Kidney epithelial cell (primary cell): Measurements from ENCODE around the gene LGI4. TPM values are rescaled to one million over a fixed set of nuclear protein-coding genes. Genes with fewer than 3 reads are reported as not detected.

Experiments used
- DNase-seq: peaks from one replicate; pipeline ENCODE4 v3.0.0-alpha.2; 2010; ENCODE audit warnings: low read depth
- H3K27me3 ChIP-seq: 2 replicates; pipeline ENCODE4 v1.6.0; 2011; ENCODE audit warnings: low read length; ENCODE audit not compliant: control insufficient read depth, insufficient read depth
- H3K36me3 ChIP-seq: 2 replicates; pipeline ENCODE4 v1.5.1; 2011; ENCODE audit warnings: low read length; ENCODE audit not compliant: control insufficient read depth, insufficient read depth
- H3K4me3 ChIP-seq: 2 replicates; pipeline ENCODE4 v1.5.1; 2011; ENCODE audit warnings: low read depth, mild to moderate bottlenecking, control low read depth, low read length
- total RNA-seq: library from RNA; depleted of rRNA; stranded (reverse); fragments of >200 nt; gene quantifications from 2 replicates; pipeline ENCODE4 v1.2.3, GENCODE V29; 2015
- TF ChIP-seq, protein P1 (sequence below): IDR thresholded peaks from 2 replicates; pipeline ENCODE4 v1.5.1; 2011; ENCODE audit warnings: mild to moderate bottlenecking, moderate library complexity, low read length, control low read depth, inconsistent platforms; ENCODE audit not compliant: insufficient read depth, poor library complexity, severe bottlenecking

LGI4 gene
- total RNA-seq, 1 donor from 2014 or later: not detected

DNA sequence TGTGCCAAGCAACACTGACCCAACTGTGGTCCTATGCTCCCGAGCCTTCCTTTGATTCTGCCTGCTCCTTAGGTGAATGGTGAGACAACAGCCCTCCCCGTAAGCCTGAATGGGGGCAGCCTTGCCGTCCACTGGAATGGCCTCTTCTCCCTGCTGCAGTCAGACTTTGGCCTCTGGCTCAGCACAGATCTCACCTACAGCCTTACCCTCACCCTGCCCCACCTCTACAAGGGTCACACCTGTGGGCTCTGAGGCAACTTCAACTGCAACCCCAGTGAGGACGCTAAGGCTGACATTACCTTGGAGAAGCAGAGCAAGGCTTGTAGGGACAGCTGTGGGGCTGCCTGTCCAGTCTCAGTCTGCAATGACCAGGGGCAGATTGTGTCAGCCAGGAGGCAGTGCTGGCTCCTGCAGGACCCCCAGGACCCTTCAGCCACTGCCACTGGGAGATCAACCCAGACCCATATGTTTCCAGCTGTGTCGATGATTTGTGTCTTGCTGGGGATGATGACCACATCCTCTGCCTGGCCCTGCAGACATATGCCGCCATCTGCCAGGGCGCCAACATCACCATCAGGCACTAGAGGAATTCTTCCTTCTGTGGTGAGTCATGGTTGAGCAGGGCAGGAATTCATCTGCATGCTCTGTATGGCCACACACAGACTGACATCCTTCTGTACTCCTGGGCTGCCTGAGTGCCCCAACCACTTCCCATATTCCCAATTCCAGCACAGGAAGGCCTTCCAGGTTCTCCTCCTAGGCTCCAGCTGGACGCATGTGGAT, 46.5 kb downstream of the LGI4 start:
- peak; percentile 56 for DNase-seq
- H3K4me3 ChIP-seq: no peak overlapping the region
- H3K36me3 ChIP-seq: no peaks in the 10 kb centered on the region
- TF ChIP-seq, protein P1, sequence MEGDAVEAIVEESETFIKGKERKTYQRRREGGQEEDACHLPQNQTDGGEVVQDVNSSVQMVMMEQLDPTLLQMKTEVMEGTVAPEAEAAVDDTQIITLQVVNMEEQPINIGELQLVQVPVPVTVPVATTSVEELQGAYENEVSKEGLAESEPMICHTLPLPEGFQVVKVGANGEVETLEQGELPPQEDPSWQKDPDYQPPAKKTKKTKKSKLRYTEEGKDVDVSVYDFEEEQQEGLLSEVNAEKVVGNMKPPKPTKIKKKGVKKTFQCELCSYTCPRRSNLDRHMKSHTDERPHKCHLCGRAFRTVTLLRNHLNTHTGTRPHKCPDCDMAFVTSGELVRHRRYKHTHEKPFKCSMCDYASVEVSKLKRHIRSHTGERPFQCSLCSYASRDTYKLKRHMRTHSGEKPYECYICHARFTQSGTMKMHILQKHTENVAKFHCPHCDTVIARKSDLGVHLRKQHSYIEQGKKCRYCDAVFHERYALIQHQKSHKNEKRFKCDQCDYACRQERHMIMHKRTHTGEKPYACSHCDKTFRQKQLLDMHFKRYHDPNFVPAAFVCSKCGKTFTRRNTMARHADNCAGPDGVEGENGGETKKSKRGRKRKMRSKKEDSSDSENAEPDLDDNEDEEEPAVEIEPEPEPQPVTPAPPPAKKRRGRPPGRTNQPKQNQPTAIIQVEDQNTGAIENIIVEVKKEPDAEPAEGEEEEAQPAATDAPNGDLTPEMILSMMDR: no peak
- H3K27me3 ChIP-seq: peaks cover 10% of the 10 kb centered on the region

GRCh38 chr19:35087393-35087792, 47.5 kb downstream of the LGI4 start:
- no peak for DNase-seq
- H3K27me3 ChIP-seq: peaks cover 10% of the 10 kb centered on the region
- H3K36me3 ChIP-seq: no peaks in the 10 kb centered on the region
- H3K4me3 ChIP-seq: no peak overlapping the region
- TF ChIP-seq, protein P1: no peak

DNA sequence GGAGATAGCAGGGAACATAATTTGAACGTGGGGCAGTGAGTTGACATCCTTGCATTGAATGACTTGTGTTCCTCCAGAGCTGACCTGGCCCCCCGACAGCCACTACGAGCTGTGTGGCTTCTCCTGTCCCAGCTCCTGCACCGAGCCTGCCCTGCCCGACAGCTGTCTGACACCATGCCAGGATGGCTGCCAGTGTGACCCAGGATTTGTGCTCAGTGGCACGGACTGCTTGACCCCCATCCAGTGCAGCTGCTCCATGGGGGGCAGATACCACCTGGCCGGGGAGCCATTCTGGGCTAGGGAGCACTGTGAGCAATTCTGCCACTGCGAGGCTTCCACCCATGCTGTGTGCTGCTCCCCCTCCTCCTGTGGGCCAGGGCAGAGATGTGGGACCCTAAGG, 48.4 kb downstream of the LGI4 start:
- Histone ChIP-seq H3K4me3 (no peak overlapping the region), H3K27me3 (peaks cover 10% of the 10 kb centered on the region), H3K36me3 (no peaks in the 10 kb centered on the region)
- DNase-seq: no peak
- TF ChIP-seq, protein P1: no peak

GRCh38 chr19:35085947-35086346, 48.9 kb downstream of the LGI4 start:
- TF ChIP-seq, protein P1: no peak

DNA sequence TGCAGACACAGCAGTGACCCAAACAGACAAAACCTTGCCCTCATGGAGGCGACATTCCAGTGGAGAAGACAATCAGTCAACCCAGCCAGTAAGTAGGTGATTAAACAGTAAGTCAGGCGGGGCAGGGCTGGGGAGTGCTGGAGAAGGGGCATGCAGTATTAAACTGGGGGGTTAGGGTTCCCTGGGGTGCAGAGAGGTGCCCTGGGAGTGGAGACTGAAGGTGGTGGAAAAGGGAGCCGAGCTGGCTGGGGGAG, 50.4 kb downstream of the LGI4 start:
- Histone ChIP-seq H3K27me3 (no peaks in the 10 kb centered on the region), H3K4me3 (no peak overlapping the region), H3K36me3 (no peaks in the 10 kb centered on the region)
- DNase-seq: no peak
- TF ChIP-seq, protein P1: no peak

More at GRCh38 chr19:35085947-35086346, 48.9 kb downstream of the LGI4 start:
- no peak for DNase-seq
- no peaks in the 10 kb centered on the region for H3K36me3 ChIP-seq
- no peak overlapping the region for H3K4me3 ChIP-seq
- peaks cover 7% of the 10 kb centered on the region for H3K27me3 ChIP-seq
